ENCODE data around the gene KCNJ2. TPM values are rescaled to one million over a fixed set of nuclear protein-coding genes. Genes with fewer than 3 reads are reported as not detected.

KCNJ2 gene
- total RNA-seq, 1 experiment from 2014 or later, result not detected

- no peaks in the 10 kb centered on the region for H3K4me1 ChIP-seq (ENCODE audit: control insufficient read depth in 1 of 2, insufficient read depth in 2 of 2, low read length in 2 of 2)
- no peak overlapping the region for H3K27ac ChIP-seq (ENCODE audit: low read depth, low read length)
- H3K9me3 ChIP-seq (ENCODE audit: control insufficient read depth in 1 of 2, insufficient read depth in 1 of 2, low read depth in 1 of 2, low read length in 2 of 2), result peaks cover 4 to 15% of the 10 kb centered on the region in 2 experiments; a peak in 2 of 4 replicates
- H4K20me1 ChIP-seq (ENCODE audit: insufficient read depth), result no peaks in the 10 kb centered on the region
- no peaks in the 10 kb centered on the region for H3K27me3 ChIP-seq (ENCODE audit: insufficient read depth, low read length)
- ChIA-PET RAD21 (ENCODE audit: low non-redundant PET in 1 of 2, low total read pairs in 2 of 2, uncharacterized antibody in 2 of 2, unreplicated experiment in 2 of 2) (no interaction called here), POLR2A (no interaction called here), CTCF (no interaction called here)
- H3K4me3 ChIP-seq (replicated peaks in 1 of 2; ENCODE audit: low read depth in 1 of 2, low read length in 2 of 2), result no peak overlapping the region
- H3K9ac ChIP-seq (ENCODE audit: low read length), result no peak overlapping the region
- H3K9me2 ChIP-seq (ENCODE audit: insufficient read depth), result no peaks in the 10 kb centered on the region
- TF ChIP-seq EZH2 (IDR thresholded peaks at IDR 0.05) (no peak), CEBPB (IDR thresholded peaks at IDR 0.05; ENCODE audit: low read depth) (no peak), ZFX (IDR thresholded peaks at IDR 0.05) (no peak), SP1 (IDR thresholded peaks at IDR 0.05; ENCODE audit: low read depth) (no peak), CTCF (IDR thresholded peaks at IDR 0.05 in 2 of 3, conservative IDR thresholded peaks at IDR 0.05 in 1 of 3; ENCODE audit: borderline replicate concordance in 1 of 3, insufficient read depth in 1 of 3, low read depth in 2 of 3, low read length in 2 of 3) (no peak), EZH2phosphoT487 (IDR thresholded peaks at IDR 0.05; ENCODE audit: borderline replicate concordance) (no peak), POLR2A (IDR thresholded peaks at IDR 0.05; ENCODE audit: borderline replicate concordance, extremely low read depth, insufficient read depth, insufficient read length) (no peak), TCF7L2 (IDR thresholded peaks at IDR 0.05; ENCODE audit: borderline replicate concordance, extremely low read depth, insufficient read depth, insufficient read length) (no peak)
- TF ChIP-seq, protein P1, sequence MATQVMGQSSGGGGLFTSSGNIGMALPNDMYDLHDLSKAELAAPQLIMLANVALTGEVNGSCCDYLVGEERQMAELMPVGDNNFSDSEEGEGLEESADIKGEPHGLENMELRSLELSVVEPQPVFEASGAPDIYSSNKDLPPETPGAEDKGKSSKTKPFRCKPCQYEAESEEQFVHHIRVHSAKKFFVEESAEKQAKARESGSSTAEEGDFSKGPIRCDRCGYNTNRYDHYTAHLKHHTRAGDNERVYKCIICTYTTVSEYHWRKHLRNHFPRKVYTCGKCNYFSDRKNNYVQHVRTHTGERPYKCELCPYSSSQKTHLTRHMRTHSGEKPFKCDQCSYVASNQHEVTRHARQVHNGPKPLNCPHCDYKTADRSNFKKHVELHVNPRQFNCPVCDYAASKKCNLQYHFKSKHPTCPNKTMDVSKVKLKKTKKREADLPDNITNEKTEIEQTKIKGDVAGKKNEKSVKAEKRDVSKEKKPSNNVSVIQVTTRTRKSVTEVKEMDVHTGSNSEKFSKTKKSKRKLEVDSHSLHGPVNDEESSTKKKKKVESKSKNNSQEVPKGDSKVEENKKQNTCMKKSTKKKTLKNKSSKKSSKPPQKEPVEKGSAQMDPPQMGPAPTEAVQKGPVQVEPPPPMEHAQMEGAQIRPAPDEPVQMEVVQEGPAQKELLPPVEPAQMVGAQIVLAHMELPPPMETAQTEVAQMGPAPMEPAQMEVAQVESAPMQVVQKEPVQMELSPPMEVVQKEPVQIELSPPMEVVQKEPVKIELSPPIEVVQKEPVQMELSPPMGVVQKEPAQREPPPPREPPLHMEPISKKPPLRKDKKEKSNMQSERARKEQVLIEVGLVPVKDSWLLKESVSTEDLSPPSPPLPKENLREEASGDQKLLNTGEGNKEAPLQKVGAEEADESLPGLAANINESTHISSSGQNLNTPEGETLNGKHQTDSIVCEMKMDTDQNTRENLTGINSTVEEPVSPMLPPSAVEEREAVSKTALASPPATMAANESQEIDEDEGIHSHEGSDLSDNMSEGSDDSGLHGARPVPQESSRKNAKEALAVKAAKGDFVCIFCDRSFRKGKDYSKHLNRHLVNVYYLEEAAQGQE (IDR thresholded peaks at IDR 0.05; ENCODE audit: low read depth), result no peak
- TF ChIP-seq, protein P2, sequence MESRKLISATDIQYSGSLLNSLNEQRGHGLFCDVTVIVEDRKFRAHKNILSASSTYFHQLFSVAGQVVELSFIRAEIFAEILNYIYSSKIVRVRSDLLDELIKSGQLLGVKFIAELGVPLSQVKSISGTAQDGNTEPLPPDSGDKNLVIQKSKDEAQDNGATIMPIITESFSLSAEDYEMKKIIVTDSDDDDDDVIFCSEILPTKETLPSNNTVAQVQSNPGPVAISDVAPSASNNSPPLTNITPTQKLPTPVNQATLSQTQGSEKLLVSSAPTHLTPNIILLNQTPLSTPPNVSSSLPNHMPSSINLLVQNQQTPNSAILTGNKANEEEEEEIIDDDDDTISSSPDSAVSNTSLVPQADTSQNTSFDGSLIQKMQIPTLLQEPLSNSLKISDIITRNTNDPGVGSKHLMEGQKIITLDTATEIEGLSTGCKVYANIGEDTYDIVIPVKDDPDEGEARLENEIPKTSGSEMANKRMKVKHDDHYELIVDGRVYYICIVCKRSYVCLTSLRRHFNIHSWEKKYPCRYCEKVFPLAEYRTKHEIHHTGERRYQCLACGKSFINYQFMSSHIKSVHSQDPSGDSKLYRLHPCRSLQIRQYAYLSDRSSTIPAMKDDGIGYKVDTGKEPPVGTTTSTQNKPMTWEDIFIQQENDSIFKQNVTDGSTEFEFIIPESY (IDR thresholded peaks at IDR 0.05; ENCODE audit: extremely low read depth, insufficient replicate concordance, low read length), result no peak
- H3K36me3 ChIP-seq (ENCODE audit: control insufficient read depth in 1 of 2, insufficient read depth in 2 of 2, low read length in 2 of 2), result no peaks in the 10 kb centered on the region
- H2AFZ ChIP-seq (ENCODE audit: low read depth, low read length, poor library complexity, severe bottlenecking), result no peak overlapping the region
- BruUV-seq (replicated peaks), result no TSS peak
- no peak for DNase-seq (ENCODE audit: low read depth, low spot score)
- no peaks in the 10 kb centered on the region for H3K79me2 ChIP-seq (ENCODE audit: insufficient read depth, low read length)
- intact Hi-C loops (cut with micrococcal nuclease), result no loop called here
- H3K4me2 ChIP-seq (ENCODE audit: low read length), result no peak overlapping the region
- no peak for ATAC-seq
These were observed 12.2 kb upstream of the KCNJ2 start for GRCh38 chr17:70157151-70157550.

Measured in HCT116 (cell line).